Activated CD8-positive, alpha-beta memory T cell treated with anti-CD3 and anti-CD28 coated beads for 24 hours (primary cell): Measurements from ENCODE around the gene NES.

ENCODE experiments used
- DNase-seq: peaks from one replicate; pipeline ENCODE4 v3.0.0-alpha.2; 2020

The NES gene

DNA sequence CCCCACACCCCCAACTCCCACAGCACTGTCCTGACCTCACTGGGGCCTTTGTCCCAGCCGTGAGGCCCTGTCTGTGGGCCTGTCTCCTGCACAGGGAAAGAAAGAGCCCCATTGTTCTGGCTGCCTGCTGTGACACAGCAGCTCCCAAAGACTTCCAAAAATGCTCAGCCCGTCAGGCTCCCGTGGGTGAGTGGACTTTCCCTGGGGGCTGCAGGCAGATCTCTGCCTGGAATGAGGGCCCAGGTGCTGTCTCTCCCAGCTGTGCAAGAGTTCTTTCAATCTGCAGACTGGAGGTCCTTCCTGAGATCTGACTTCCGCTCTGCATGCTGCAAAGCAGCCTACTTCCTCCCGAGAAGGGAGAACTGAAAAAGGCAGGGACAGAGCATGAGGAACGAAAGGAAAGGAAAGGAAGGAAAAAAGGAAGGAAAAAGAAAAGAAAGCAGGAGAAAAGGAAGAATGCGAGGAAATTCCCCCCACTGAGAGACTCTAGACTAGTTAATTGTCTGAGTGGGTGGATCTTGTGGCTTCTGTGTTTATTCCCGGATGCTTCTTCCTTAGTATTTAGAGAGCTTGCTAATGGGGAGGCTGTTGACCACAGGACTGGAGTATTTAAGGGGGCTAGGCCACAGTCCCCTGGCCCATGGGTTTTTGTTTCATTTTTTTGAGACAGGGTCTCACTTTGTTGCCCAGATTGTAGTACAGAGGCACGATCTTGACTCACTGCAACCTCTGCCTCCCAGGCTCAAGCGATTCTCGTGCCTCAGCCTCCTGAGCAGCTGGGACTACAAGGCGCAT is 15.0 kb downstream of the NES start:
- no peak for DNase-seq

DNA sequence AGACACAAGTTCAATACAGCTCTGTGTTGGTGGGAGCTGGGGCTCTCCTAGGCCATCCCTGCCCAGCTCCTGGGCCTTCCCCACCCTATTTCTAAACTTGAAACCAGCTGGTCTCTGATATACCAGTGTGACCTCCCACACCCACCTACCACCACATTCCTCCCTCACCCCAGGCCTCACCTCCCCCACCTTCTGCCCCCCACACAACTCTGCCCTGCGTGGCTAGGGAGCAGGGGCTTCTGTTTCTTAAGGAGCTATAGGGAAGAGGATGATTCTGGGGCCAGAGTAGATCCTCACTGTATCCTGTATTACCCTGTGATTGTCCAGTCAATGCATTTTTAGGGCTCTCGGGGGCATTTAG is 16.5 kb downstream of the NES start:
- DNase-seq, result no peak

DNA sequence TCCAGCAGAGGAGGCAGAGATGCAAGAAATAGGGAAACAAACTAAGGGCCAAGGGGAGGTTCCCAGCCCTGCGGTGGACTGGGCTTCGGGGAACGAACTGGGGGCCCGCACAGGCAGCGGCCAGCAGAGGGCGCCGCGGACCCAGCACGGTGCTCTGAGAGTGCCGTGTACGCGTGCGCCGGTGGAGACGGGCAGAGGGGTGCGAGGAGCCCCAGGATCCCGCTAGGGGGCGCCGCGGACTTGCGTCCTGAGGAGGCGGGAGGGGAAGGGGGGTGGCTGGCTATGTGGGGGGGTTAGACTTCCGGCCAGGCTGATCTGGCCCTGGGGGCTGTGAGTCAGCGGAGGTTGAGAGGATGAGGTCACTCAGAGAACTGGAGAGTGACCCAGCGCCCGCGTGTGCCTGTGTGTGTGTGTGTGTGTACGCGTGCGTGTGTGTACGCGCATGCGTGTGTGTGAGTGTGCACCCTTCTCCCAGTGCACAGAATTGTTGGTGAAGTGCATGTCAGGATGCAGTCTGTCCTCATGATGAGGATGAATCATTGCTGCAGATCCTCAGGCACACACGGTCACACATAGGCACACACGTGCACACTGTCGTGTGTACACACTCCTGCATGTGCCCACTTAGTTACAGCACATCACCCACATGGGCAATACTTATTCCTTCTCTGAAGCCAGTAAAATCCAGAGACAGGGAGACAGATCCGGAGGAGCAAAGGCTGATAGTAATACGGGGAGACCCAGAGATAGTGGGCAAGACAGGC is 17.0 kb downstream of the NES start:
- peak; percentile 97 for DNase-seq

DNA sequence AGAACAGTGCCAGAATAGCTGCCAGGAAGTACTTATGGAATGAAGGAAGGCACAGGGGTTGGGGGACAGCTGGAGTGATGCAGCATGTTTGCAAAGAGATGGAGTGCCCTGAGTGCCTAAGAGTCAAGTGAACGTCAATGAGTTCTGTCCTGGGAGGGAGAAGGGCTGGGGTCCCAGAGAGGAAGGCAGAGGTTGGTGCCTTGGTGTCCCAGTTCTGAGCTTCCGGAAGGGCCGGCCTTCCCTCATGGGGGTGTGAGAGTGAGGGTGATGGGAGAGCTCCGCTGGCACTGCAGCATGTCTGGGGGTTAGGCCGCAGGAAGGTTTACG is 17.6 kb downstream of the NES start:
- peak; percentile 63 for DNase-seq

DNA sequence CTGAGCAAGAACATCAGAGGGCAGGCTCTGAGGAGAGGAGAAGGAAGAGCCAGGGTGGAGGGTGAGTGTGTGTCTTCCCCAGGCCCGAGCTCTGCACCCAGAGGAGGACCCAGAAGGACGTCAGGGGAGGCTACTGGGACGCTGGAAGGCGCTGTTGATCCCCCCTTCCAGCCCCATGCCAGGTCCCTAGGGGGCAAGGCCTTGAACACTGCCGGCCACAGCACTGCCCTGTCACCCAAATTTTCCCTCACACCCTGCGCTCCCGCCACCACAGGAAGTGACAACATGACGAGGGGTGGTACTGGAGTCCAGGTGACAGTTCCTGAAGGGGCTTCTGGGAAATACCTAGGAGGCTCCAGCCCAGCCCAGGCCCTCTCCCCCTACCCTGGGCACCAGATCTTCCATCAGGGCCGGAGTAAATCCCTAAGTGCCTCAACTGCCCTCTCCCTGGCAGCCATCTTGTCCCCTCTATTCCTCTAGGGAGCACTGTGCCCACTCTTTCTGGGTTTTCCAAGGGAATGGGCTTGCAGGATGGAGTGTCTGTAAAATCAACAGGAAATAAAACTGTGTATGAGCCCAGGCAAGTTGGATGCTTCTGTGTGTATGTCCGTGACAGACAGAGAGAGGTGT is 18.1 kb downstream of the NES start:
- no peak for DNase-seq

DNA sequence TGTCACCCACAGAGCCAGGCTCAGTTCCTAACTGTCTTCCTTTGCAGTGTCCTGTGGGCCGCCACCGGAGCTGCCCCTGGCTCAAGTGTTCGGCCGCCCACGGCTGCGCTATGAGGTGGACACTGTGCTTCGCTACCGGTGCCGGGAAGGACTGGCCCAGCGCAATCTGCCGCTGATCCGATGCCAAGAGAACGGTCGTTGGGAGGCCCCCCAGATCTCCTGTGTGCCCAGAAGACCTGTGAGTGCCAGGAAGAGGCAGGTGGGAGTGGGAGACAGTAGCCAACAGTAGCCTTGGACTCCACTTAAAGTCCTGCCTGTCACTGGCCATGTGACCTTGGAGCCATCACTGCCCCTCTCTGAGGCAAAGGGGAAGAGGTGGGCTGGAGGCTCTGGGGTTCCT is 18.7 kb downstream of the NES start:
- DNase-seq, result no peak

DNA sequence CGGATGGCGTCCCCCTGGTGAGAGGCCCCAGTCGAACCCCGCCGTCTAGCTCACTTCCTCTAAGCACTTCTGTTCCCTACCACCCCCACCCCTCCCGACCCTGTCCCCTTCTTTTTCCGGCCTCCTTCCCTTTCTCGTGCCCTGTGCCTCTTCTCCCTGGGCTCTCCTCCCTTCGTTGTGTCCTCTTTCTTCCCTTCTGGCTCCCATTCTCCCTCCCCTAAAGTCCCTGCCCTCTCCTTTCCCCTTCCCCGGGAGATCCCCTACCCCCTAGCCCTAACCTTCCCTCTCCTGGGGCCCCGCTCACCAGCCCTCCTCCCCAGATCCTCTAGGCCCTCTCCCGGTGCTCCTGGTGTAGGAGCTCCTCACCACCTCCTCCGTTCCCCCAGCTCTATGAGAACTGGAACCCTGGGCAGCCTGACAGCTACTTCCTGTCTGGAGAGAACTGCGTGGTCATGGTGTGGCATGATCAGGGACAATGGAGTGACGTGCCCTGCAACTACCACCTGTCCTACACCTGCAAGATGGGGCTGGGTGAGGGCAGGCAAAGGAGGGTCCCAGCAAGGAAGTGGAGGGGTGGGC is 19.4 kb downstream of the NES start:
- no peak for DNase-seq

DNA sequence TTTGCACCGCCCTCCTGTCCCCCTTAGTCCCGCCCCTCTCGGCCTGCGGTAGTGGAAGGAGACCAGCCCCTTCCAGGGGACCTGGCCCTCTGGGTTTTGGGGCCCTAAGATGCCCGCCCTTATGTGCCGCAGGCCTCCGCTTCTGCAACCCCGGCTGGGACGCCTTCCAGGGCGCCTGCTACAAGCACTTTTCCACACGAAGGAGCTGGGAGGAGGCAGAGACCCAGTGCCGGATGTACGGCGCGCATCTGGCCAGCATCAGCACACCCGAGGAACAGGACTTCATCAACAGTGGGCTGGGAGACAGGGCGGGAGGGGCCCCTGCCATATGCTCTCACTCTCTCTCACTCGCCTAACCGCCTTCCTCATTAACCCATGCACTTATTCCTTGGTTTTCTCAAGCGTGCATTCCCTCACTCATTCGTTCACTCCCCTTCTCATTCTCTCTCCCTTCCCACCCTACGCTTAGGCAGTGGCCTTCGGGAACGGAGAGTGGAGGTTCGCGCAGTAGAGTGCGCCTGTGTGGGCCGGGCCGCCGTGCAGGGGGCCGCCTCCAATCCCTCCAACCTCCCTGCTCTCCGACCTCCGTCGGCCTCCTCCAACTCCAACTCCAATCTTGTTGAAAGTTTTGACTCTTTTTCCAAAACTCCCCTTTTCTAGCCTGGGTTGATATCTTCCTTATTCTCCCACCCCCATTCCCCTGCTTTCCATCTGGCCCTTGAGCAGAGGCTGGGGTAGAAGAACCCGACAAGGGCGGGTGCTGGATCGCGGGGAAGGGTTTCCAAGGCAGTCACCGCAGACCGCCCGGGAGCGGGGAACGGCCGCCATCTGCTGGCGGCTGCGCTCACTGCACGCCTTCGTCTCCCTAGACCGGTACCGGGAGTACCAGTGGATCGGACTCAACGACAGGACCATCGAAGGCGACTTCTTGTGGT is 20.1 kb downstream of the NES start:
- peak; percentile 92 for DNase-seq

DNA sequence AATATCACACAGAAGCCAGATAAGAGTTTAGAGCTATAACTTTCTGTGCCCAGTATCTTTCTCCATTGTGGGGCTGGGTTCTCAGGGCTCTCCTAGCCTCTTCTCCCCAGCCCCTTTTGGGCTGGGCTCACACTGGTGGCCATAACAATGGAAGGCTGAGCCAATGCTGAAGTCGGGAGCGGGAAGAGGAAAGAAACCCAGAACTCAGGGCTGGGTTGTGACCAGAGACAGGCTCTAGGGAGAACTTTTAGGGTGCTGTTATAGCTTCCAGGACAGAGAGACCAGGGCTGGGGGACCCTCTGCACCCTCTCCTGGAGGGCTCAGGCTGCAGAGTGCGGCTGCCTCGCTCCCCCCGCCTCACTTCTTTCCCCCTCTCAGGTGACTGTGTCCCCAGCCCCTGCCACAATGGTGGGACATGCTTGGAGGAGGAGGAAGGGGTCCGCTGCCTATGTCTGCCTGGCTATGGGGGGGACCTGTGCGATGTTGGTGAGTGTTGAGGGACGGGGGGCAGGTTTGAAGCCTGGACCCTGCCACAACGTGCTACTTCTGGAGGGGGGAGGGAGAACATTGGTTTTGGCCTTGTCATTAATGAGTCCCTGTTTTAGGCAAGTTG is 21.2 kb downstream of the NES start:
- no peak for DNase-seq

DNA sequence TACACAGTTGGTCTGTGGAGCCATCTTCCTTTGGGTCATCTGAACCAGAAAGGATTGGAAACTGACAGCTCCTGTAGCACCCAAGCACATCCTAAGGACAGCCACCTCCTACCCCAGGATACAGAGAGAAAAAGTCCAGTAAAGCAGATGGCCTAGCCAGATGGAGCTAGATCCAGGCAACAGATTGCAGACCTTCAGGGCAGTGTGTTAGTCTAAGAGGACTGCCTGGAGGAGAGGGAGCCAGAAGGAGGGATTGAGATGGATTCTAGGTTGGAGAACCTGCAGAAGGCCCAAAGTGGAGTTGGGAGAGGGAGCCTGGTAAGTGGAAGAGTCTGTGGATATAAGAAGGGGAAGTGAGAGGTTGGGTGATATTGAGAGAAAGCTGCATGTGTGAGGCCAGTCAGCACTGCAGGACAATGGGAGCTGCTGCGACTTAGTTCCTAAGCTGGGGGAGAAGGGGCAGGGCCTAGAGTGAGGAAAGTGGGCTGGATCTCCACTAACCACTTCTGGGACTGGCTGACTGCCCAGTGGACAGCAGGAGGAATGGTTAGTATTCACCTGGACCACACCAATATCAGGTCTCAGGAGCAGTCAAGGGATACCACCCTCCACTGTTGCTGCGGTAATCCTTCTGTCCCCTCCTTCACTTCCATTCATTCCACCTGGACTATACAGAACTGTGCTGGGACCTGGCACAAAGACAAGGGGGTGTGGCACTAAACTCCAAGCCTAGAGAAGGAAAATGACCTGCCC is 21.9 kb downstream of the NES start:
- no peak for DNase-seq

DNA sequence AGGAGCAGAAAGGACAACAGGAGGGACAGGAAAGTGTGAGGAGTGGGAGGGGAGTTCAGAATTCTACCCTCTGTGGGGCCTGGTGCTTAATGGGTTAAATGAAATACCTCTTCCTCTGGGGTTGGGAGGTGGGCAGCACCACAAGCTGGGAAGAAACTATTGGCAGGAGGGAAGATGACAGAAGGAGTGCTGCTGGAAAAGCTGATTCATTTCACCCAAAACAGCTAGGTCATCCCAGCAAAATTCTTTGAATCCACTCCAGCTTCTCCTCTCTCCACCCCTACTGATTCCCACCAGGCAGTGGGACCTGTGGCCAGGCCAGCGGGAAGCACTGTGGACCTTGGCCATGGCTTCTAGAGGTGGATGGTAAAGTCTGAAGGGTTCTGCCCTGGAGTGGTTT is 22.5 kb downstream of the NES start:
- no peak for DNase-seq

DNA sequence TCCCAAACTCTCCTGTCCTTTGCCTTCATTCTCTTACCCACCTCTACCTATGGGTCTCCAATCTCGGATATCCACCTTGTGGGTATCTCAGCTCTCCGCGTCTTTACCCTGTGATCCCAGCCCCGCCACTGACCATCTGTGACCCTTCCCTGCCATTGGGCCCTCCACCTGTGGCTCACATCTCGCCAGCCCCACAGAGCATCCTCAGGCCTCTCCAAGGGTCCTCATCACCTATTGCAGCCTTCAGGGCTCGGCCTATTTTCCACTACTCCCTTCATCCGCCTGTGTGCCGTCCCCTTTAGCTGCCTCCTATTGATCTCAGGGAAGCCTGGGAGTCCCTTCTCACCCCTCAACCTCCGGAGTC is 24.2 kb downstream of the NES start:
- DNase-seq, result no peak

DNA sequence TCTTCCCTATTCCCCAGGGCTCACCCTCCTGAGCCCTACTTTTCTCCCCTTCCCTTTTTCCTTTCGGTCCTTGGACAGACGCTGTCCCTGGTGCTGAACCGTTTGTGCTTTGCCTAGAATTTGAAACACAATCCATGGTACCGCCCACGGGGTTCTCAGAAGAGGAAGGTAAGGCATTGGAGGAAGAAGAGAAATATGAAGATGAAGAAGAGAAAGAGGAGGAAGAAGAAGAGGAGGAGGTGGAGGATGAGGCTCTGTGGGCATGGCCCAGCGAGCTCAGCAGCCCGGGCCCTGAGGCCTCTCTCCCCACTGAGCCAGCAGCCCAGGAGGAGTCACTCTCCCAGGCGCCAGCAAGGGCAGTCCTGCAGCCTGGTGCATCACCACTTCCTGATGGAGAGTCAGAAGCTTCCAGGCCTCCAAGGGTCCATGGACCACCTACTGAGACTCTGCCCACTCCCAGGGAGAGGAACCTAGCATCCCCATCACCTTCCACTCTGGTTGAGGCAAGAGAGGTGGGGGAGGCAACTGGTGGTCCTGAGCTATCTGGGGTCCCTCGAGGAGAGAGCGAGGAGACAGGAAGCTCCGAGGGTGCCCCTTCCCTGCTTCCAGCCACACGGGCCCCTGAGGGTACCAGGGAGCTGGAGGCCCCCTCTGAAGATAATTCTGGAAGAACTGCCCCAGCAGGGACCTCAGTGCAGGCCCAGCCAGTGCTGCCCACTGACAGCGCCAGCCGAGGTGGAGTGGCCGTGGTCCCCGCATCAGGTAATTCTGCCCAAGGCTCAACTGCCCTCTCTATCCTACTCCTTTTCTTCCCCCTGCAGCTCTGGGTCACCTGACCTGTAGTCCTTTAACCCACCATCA is 24.8 kb downstream of the NES start:
- no peak for DNase-seq

DNA sequence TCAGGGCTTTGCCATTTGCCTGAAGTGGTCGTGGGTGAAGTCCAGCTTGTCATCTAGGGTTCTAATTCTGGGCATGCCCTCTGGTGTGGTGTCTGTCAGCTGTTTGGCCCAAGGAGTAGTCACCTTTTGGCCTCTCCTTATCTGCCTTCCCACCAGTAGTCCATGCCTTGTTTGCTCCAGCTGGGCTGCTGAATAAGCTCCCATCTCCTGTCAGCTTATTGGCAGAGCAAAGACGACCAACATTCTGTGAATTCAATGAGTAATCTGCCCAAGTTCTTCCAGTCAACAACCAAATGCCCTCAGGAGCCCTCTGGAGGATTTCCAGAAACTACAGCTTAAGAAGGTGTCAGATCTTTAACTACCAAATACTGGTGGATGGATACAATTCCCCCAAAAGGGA is 28.3 kb downstream of the NES start:
- no peak for DNase-seq

DNA sequence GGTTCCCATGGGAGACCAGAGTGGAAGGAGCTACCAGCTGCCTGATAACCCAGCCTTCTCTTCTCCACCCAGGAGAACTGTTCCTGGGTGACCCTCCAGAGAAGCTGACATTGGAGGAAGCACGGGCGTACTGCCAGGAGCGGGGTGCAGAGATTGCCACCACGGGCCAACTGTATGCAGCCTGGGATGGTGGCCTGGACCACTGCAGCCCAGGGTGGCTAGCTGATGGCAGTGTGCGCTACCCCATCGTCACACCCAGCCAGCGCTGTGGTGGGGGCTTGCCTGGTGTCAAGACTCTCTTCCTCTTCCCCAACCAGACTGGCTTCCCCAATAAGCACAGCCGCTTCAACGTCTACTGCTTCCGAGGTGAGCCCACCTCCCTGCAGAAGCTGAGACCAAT is 28.7 kb downstream of the NES start:
- DNase-seq, result no peak

DNA sequence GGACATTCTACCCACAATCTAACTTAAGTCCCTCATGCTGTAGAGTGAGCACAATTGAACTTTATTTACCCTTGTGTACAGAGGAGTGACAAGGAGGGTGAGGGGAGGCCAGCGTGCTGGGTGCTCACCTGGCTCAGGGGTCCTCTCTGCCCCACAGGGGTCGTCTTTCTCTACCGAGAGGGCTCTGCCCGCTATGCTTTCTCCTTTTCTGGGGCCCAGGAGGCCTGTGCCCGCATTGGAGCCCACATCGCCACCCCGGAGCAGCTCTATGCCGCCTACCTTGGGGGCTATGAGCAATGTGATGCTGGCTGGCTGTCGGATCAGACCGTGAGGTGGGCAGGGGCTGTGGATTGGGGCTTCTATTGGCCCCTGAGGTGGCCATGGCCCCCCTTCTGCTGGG is 29.9 kb downstream of the NES start:
- DNase-seq, result no peak

DNA sequence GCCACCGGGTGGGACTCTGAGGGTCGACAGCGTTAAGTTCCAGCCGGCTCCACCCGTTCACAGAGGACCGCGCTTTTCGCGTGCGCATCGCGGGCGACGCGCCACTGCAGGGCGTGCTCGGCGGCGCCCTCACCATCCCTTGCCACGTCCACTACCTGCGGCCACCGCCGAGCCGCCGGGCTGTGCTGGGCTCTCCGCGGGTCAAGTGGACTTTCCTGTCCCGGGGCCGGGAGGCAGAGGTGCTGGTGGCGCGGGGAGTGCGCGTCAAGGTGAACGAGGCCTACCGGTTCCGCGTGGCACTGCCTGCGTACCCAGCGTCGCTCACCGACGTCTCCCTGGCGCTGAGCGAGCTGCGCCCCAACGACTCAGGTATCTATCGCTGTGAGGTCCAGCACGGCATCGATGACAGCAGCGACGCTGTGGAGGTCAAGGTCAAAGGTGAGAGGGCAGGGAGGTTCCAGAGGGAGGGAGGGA is 30.4 kb downstream of the NES start:
- no peak for DNase-seq

DNA sequence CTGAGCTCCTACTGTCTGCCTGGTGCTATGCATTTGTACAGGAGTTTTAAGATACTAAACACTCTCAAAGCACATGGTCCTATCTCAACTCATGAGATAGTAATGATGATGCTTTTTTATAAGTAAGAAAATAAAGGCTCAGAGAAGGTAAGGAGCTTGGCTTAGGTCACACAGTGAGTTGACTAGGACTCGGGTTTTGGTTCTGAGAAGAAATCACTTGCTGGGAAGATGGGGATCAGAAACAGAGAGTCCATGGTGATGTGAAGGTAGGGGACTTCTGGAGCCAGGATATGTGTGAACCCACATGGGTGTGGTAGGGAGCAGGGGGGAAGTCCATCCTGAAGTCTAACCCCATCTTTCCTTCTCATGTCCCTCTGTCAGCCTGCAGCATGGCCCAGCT is 31.5 kb downstream of the NES start:
- DNase-seq, result no peak

DNA sequence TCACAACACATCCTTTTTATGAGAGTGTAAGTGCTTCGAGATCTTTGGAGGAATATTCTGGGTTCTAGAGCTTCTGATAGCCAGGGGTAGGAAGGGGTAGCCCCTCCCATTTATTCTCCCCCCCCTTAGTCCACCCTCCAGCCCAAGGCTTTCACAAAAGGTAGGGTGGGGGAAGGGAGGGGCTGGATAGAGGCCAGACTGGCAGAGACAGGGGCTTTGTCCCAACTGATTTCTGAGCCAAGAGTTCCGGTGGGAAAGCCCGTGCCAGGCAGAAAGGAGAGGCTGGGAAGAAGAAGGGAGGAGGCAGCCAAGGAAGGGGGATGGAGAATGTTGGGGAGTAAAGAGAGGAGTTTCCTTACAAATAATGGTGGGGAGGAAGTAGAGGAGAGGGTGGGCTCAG is 32.2 kb downstream of the NES start:
- DNase-seq, result no peak

DNA sequence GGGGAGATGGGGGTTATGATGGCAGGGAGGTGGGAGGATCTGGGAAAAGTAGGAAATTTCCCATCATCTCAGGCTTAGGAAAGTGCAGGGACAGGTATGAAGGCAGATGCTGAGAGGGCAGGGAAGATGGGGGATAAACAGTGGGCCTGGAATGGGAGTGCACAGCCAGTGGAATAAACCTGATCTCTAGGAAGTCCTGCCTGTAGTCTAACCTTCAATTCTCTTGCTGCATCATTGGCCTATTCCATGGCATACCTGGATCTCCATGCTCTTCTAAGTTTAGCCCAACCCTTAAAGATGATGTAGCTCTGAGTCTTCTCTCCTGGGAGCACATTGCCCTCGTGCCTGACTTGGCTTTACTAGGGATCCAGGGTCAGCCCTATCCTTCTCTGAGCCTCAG is 32.6 kb downstream of the NES start:
- DNase-seq, result no peak

DNA sequence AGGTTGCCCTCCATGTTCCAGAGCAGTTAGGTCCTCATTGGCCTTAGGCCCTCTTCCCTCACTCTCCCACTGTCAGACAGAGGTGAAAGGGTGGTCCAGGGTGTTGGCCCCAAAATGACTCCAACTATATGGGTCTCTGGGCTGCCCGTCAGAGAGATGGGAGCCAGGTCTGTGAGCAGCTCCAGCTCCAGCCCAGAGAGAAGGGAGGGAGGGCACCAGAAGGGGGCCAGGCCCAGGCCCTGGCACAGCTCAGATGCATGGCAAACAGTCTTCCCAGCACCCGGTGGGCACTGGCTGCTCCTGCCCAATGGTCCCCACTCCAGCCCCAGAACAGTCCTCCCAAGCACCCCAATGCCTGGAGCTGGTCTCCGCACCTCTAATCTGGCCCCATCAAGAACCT is 33.1 kb downstream of the NES start:
- DNase-seq, result no peak
